ENCODE results near the gene EPAS1. TPM values are rescaled to one million over a fixed set of nuclear protein-coding genes. Genes with fewer than 3 reads are reported as not detected.

Gene EPAS1
- total RNA-seq, 1 experiment from 2014 or later, result 106 TPM

DNA sequence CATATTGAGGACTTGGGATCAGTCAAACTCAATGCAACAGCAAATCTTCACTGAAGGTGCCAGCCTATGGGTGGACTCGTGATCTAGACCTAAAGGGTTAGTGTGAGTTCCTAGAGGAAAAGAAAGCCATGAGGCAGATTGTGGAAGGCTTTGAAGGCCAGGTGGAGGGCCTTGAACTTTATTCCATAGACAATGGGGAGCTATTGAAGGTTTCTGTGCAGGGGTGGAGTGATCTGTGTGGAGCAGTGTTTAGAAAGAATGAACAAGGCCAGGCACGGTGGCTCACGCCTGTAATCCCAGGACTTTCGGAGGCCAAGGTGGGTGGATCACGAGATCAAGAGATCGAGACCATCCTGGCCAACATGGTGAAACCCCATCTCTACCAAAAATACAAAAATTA, 61.5 kb downstream of the EPAS1 start:
- Histone ChIP-seq H3K4me3 (ENCODE audit: low read depth in 2 of 2, low read length in 2 of 2) (no peak overlapping the region), H3K36me3 (ENCODE audit: control insufficient read depth, insufficient read depth, low read length) (no peaks in the 10 kb centered on the region), H3K9me3 (ENCODE audit: control insufficient read depth, insufficient read depth, low read depth, low read length) (no peaks in the 10 kb centered on the region), H3K4me1 (ENCODE audit: control insufficient read depth, insufficient read depth, low read length) (no peaks in the 10 kb centered on the region), H3K27me3 (ENCODE audit: control insufficient read depth, insufficient read depth, low read length) (no peaks in the 10 kb centered on the region), H3K27ac (ENCODE audit: low read length) (no peak overlapping the region)
- in situ Hi-C loops (cut with HindIII; ENCODE audit: low pct_unique_long_range_greater_than_20kb, low sequenced_read_pairs) (no loop called here), intact Hi-C loops (cut with micrococcal nuclease; ENCODE audit: unreplicated experiment) (no loop called here)
- CTCF ChIA-PET, result no interaction called here
- TF ChIP-seq TCF7L2 (IDR thresholded peaks at IDR 0.05; ENCODE audit: low read depth, low read length), result no peak
- TF ChIP-seq SIN3A (IDR thresholded peaks at IDR 0.05; ENCODE audit: borderline replicate concordance, insufficient read depth, low read depth, low read length), result no peak
- TF ChIP-seq, protein P1, sequence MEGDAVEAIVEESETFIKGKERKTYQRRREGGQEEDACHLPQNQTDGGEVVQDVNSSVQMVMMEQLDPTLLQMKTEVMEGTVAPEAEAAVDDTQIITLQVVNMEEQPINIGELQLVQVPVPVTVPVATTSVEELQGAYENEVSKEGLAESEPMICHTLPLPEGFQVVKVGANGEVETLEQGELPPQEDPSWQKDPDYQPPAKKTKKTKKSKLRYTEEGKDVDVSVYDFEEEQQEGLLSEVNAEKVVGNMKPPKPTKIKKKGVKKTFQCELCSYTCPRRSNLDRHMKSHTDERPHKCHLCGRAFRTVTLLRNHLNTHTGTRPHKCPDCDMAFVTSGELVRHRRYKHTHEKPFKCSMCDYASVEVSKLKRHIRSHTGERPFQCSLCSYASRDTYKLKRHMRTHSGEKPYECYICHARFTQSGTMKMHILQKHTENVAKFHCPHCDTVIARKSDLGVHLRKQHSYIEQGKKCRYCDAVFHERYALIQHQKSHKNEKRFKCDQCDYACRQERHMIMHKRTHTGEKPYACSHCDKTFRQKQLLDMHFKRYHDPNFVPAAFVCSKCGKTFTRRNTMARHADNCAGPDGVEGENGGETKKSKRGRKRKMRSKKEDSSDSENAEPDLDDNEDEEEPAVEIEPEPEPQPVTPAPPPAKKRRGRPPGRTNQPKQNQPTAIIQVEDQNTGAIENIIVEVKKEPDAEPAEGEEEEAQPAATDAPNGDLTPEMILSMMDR (IDR thresholded peaks at IDR 0.05), result no peak
- TF ChIP-seq, protein P2, sequence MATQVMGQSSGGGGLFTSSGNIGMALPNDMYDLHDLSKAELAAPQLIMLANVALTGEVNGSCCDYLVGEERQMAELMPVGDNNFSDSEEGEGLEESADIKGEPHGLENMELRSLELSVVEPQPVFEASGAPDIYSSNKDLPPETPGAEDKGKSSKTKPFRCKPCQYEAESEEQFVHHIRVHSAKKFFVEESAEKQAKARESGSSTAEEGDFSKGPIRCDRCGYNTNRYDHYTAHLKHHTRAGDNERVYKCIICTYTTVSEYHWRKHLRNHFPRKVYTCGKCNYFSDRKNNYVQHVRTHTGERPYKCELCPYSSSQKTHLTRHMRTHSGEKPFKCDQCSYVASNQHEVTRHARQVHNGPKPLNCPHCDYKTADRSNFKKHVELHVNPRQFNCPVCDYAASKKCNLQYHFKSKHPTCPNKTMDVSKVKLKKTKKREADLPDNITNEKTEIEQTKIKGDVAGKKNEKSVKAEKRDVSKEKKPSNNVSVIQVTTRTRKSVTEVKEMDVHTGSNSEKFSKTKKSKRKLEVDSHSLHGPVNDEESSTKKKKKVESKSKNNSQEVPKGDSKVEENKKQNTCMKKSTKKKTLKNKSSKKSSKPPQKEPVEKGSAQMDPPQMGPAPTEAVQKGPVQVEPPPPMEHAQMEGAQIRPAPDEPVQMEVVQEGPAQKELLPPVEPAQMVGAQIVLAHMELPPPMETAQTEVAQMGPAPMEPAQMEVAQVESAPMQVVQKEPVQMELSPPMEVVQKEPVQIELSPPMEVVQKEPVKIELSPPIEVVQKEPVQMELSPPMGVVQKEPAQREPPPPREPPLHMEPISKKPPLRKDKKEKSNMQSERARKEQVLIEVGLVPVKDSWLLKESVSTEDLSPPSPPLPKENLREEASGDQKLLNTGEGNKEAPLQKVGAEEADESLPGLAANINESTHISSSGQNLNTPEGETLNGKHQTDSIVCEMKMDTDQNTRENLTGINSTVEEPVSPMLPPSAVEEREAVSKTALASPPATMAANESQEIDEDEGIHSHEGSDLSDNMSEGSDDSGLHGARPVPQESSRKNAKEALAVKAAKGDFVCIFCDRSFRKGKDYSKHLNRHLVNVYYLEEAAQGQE (IDR thresholded peaks at IDR 0.05; ENCODE audit: insufficient read depth in 1 of 2, low read depth in 2 of 2, low read length in 1 of 2), result no peak
- TF ChIP-seq POLR2AphosphoS5 (IDR thresholded peaks at IDR 0.05; ENCODE audit: low read depth, low read length), result no peak
- no peak for DNase-seq (ENCODE audit: low read depth, low spot score)
- BruUV-seq (replicated peaks), result no TSS peak
- POLR2A ChIA-PET, result no interaction called here
- ATAC-seq, result no peak

DNA sequence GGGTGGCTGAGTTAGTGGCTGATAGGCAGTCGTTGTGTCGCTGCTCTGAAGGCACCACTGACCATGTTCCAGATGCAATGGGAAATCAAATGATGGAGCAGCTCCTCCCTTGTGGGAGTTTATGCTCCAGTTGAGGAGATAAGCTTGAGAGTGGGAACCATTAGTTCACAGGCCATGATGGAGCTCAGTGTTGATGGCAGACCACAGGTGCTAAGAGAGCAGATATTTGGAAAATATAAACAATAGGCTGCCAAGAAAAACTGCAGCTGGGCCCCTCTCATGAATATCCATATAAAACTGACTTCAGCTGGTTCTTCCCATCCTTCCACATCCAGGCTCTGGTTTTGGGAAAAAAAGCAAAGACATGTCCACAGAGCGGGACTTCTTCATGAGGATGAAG, 63.1 kb downstream of the EPAS1 start:
- BruUV-seq (replicated peaks), result no TSS peak
- CTCF ChIA-PET, result no interaction called here
- H3K4me3 ChIP-seq (ENCODE audit: low read depth in 2 of 2, low read length in 2 of 2), result no peak overlapping the region
- TF ChIP-seq, protein P2 (IDR thresholded peaks at IDR 0.05; ENCODE audit: insufficient read depth in 1 of 2, low read depth in 2 of 2, low read length in 1 of 2), result no peak
- TF ChIP-seq, protein P1 (IDR thresholded peaks at IDR 0.05), result no peak
- TF ChIP-seq TCF7L2 (IDR thresholded peaks at IDR 0.05; ENCODE audit: low read depth, low read length) (no peak), SIN3A (IDR thresholded peaks at IDR 0.05; ENCODE audit: borderline replicate concordance, insufficient read depth, low read depth, low read length) (no peak), POLR2AphosphoS5 (IDR thresholded peaks at IDR 0.05; ENCODE audit: low read depth, low read length) (no peak)
- intact Hi-C loops (cut with micrococcal nuclease; ENCODE audit: unreplicated experiment) (loop anchor here (5.0 kb wide), 1 partner anchor 348 kb away; no protein-coding TSS in a partner anchor), in situ Hi-C loops (cut with HindIII; ENCODE audit: low pct_unique_long_range_greater_than_20kb, low sequenced_read_pairs) (no loop called here)
- ATAC-seq, result no peak
- no peaks in the 10 kb centered on the region; the same call in 1 of the 2 replicates for H3K36me3 ChIP-seq (ENCODE audit: control insufficient read depth, insufficient read depth, low read length)
- H3K27me3 ChIP-seq (ENCODE audit: control insufficient read depth, insufficient read depth, low read length), result no peaks in the 10 kb centered on the region
- H3K27ac ChIP-seq (ENCODE audit: low read length), result no peak overlapping the region
- POLR2A ChIA-PET, result no interaction called here
- no peak for DNase-seq (ENCODE audit: low read depth, low spot score)
- H3K9me3 ChIP-seq (ENCODE audit: control insufficient read depth, insufficient read depth, low read depth, low read length), result no peaks in the 10 kb centered on the region
- 0 out of 2 replicates have a peak, but pooled peaks cover 3% of the 10 kb centered on the region for H3K4me1 ChIP-seq (ENCODE audit: control insufficient read depth, insufficient read depth, low read length)

Measured in Panc1 (cell line).